ENCODE measurements around the gene ESAM. TPM values are rescaled to one million over a fixed set of nuclear protein-coding genes. Genes with fewer than 3 reads are reported as not detected.

The ESAM gene
- total RNA-seq, 1 donor from 2014 or later, result 9.4 TPM

DNA sequence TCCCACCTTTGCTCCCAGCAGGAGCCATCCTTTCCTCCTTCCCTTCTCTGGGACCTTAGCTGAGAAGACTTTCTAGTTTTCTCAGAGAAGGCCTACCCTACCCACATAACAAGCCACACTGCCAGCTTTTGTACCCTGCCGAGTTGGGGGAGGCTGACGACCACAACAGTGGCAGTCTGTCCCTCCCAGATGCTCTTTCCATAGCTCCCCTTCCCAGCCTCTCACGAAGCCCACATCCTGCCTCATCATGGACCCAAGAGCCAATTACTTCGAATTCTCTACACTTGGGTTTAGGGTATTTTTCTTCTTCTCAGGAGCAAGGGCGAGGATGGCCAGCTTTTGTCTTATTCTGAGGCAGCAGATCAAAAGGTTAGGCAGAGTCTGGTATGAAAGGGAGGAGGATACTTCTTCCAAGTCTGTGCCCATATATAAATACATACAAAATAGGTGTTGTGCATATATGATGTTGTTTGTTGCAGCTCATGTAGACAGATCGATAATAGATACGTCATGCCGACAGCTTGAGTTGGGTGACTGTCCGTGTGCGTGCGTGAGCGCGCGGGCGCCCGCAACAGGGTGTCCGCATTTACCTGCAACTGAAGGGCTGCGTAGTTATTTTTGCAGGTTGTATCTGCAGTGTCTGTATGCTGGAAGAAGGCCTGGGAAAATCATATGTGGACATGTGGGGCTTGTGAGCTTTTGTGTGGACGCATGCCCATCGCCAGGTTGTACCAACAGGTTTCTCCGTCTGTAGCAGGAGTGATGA lies 23.2 kb downstream of the ESAM start:
- Histone ChIP-seq H3K4me3 (ENCODE audit: low read length in 3 of 3) (peak overlapping the region in 2 of 3 donors; percentile 51 to 67), H3K9me3 (ENCODE audit: control insufficient read depth in 3 of 3, low read length in 3 of 3) (no peaks in the 10 kb centered on the region), H3K27ac (ENCODE audit: low read depth, low read length) (no peak overlapping the region), H3K4me1 (ENCODE audit: control insufficient read depth in 3 of 3, insufficient read depth in 3 of 3, low read length in 3 of 3) (peaks cover 11 to 16% (median 12%) of the 10 kb centered on the region in 3 donors), H3K9ac (ENCODE audit: low read depth in 1 of 3, low read length in 3 of 3) (no peak overlapping the region), H3K36me3 (ENCODE audit: control insufficient read depth in 3 of 3, insufficient read depth in 3 of 3, low read length in 3 of 3) (no peaks in the 10 kb centered on the region), H3K27me3 (ENCODE audit: control insufficient read depth in 3 of 3, insufficient read depth in 3 of 3, low read length in 3 of 3) (peaks cover 25 to 52% (median 37%) of the 10 kb centered on the region in 3 donors)

DNA sequence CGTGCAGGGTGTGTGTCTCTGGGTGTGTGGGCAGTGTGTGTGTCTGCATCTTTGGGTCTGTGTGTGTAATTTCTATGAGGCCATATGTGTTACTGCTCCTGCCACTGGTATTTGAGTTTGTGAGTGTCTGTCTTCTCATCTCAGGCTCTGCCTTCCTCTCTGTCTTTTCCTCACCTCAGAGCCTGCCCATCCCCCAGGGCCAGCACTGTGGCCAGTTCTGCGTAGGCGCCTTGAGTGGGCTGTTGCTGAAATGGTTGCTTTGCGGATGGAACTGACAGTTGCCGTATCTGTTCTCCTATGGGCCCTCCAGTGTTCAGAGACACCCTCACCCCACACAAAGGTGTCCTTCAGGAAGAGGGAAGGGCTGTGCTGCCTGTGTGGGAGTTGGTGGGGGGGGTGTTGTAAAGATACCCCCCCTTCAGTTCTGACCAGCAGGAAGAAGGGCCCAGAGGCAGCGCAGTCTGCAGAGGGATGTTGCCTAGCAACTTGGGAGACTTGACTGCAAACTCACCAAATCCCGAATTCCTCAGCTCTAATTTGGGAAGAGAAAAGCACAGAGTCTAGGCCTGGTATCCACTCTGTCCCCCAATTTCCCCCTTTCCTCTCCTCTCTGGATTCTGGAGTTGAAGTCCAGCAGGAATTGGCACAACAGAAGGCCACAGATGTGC lies 24.3 kb downstream of the ESAM start:
- Histone ChIP-seq H3K9ac (ENCODE audit: low read depth in 1 of 3, low read length in 3 of 3) (no peak overlapping the region), H3K27ac (ENCODE audit: low read depth, low read length) (no peak overlapping the region), H3K4me1 (ENCODE audit: control insufficient read depth in 3 of 3, insufficient read depth in 3 of 3, low read length in 3 of 3) (peaks cover 11 to 16% (median 12%) of the 10 kb centered on the region in 3 donors), H3K9me3 (ENCODE audit: control insufficient read depth in 3 of 3, low read length in 3 of 3) (no peaks in the 10 kb centered on the region), H3K27me3 (ENCODE audit: control insufficient read depth in 3 of 3, insufficient read depth in 3 of 3, low read length in 3 of 3) (peaks cover 21 to 41% (median 32%) of the 10 kb centered on the region in 3 donors), H3K36me3 (ENCODE audit: control insufficient read depth in 3 of 3, insufficient read depth in 3 of 3, low read length in 3 of 3) (no peaks in the 10 kb centered on the region), H3K4me3 (ENCODE audit: low read length in 3 of 3) (no peak overlapping the region)

DNA sequence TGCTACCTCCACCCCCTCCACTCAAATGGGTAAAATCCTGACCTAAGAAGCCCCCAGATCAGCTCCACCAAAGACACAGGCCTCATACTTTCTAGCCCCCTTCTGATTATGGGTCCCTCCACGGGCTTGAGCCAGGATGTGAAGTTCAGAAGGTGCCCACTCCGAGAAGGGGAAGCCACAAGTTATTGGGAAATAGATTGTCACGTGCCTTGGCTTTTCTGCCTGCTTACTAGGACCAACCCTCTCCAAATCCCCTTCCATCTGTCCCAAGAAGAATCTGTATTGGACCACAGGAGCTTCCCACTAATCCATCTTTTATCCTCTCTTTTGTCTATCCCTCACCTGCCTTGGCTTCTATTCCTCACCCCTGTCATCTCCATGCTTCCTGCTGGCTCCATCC lies 25.4 kb downstream of the ESAM start:
- Histone ChIP-seq H3K4me1 (ENCODE audit: control insufficient read depth in 3 of 3, insufficient read depth in 3 of 3, low read length in 3 of 3) (peaks cover 11 to 16% (median 12%) of the 10 kb centered on the region in 3 donors), H3K27ac (ENCODE audit: low read depth, low read length) (no peak overlapping the region), H3K9me3 (ENCODE audit: control insufficient read depth in 3 of 3, low read length in 3 of 3) (no peaks in the 10 kb centered on the region)

DNA sequence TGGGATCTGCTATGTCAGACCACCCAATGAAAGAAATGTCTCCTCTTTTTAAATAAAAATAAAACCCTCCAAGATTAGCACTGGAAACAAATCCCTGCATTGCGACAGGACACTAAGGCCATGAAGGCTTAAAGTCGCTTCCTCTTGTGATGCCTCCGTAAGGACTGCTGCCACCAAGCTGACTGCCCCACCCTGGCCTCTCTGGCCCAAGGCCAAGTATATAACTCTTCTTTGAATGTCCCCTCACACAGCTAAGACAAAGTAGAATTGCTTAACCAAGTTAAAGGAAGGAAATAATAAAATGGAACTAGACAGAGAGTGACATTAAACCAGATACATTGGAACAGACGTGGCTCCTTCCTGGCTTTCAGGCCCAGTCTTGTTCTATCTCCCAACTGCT lies 29.9 kb downstream of the ESAM start:
- H3K36me3 ChIP-seq (ENCODE audit: control insufficient read depth in 3 of 3, insufficient read depth in 3 of 3, low read length in 3 of 3), result no peaks in the 10 kb centered on the region
- no peak overlapping the region for H3K9ac ChIP-seq (ENCODE audit: low read depth in 1 of 3, low read length in 3 of 3)
- H3K4me1 ChIP-seq (ENCODE audit: control insufficient read depth in 3 of 3, insufficient read depth in 3 of 3, low read length in 3 of 3), result no peaks in the 10 kb centered on the region
- H3K9me3 ChIP-seq (ENCODE audit: control insufficient read depth in 3 of 3, low read length in 3 of 3), result no peaks in the 10 kb centered on the region
- H3K4me3 ChIP-seq (ENCODE audit: low read length in 3 of 3), result no peak overlapping the region
- H3K27ac ChIP-seq (ENCODE audit: low read depth, low read length), result no peak overlapping the region
- H3K27me3 ChIP-seq (ENCODE audit: control insufficient read depth in 3 of 3, insufficient read depth in 3 of 3, low read length in 3 of 3), result peaks cover 0 to under 1% (median 0%) of the 10 kb centered on the region in 3 donors

More for the DNA sequence above, 25.4 kb downstream of the ESAM start:
- Histone ChIP-seq H3K9ac (ENCODE audit: low read depth in 1 of 3, low read length in 3 of 3) (no peak overlapping the region), H3K36me3 (ENCODE audit: control insufficient read depth in 3 of 3, insufficient read depth in 3 of 3, low read length in 3 of 3) (no peaks in the 10 kb centered on the region), H3K4me3 (ENCODE audit: low read length in 3 of 3) (no peak overlapping the region), H3K27me3 (ENCODE audit: control insufficient read depth in 3 of 3, insufficient read depth in 3 of 3, low read length in 3 of 3) (peaks cover 15 to 34% (median 26%) of the 10 kb centered on the region in 3 donors)

DNA sequence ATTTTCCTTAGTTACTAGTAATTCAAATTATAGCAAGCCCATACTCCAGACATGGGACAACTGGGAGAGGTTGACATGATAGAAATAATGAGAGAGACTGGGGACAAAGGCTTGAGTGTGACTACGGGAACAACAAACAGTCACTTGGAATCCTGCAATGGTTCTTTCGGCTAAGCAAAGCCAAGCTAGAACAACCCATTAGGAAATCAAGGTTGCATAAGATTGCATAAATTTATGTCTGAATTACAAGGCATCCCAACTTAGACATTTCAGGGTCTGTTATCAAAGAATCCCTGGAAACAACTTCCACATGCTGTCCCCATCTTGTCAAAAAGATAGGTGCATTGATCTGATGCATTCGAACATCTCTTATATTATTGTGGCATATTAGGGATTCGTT lies 32.5 kb downstream of the ESAM start:
- Histone ChIP-seq H3K9me3 (ENCODE audit: control insufficient read depth in 3 of 3, low read length in 3 of 3) (no peaks in the 10 kb centered on the region), H3K4me3 (ENCODE audit: low read length in 3 of 3) (no peak overlapping the region), H3K36me3 (ENCODE audit: control insufficient read depth in 3 of 3, insufficient read depth in 3 of 3, low read length in 3 of 3) (no peaks in the 10 kb centered on the region), H3K9ac (ENCODE audit: low read depth in 1 of 3, low read length in 3 of 3) (no peak overlapping the region), H3K4me1 (ENCODE audit: control insufficient read depth in 3 of 3, insufficient read depth in 3 of 3, low read length in 3 of 3) (peaks cover 4 to 12% (median 9%) of the 10 kb centered on the region in 3 donors), H3K27me3 (ENCODE audit: control insufficient read depth in 3 of 3, insufficient read depth in 3 of 3, low read length in 3 of 3) (peaks cover 0 to 8% (median 4%) of the 10 kb centered on the region in 3 donors), H3K27ac (ENCODE audit: low read depth, low read length) (no peak overlapping the region)

DNA sequence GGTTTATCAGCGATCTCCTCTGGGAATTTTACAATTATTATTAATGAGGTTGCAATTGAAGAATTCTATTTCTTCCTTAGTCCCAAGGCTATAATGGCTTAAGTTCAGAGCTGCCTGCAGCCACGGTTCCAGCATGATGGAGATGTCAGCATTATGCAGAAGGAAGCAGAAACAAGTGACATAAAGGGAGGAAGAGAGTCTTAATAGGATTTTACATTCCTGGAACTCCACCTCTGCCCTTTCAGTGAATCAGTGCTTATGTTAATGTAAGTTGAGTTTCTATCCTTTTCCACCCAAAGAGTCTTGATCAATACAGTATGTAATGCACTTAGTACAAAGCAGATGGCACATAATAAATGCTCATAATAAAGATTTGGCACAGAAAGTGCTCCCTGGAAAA lies 34.0 kb downstream of the ESAM start:
- Histone ChIP-seq H3K4me3 (ENCODE audit: low read length in 3 of 3) (no peak overlapping the region), H3K36me3 (ENCODE audit: control insufficient read depth in 3 of 3, insufficient read depth in 3 of 3, low read length in 3 of 3) (no peaks in the 10 kb centered on the region), H3K27ac (ENCODE audit: low read depth, low read length) (no peak overlapping the region), H3K9me3 (ENCODE audit: control insufficient read depth in 3 of 3, low read length in 3 of 3) (no peaks in the 10 kb centered on the region), H3K27me3 (ENCODE audit: control insufficient read depth in 3 of 3, insufficient read depth in 3 of 3, low read length in 3 of 3) (peaks cover 7 to 14% (median 13%) of the 10 kb centered on the region in 3 donors), H3K9ac (ENCODE audit: low read depth in 1 of 3, low read length in 3 of 3) (no peak overlapping the region), H3K4me1 (ENCODE audit: control insufficient read depth in 3 of 3, insufficient read depth in 3 of 3, low read length in 3 of 3) (peaks cover 4 to 12% (median 9%) of the 10 kb centered on the region in 3 donors)

DNA sequence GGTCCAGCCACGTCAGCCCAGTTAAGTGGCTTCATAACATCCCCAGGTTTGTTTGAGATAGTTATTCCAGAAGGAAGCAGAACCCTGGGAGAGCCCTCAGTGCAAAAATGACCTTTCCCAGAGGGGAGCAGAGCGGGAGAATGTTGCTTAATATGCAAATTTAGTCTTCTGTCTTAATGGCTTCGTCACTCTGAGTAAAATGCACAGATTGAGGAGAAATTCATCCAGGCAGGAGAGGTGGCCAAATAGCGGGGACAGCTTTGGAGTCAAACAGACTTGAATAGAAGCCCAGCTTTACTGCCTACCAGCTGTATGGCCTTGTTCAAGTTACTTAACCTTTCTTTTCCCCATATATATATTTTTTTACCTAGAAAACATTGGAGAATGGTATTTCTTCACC lies 34.6 kb downstream of the ESAM start:
- H3K27ac ChIP-seq (ENCODE audit: low read depth, low read length), result no peak overlapping the region

DNA sequence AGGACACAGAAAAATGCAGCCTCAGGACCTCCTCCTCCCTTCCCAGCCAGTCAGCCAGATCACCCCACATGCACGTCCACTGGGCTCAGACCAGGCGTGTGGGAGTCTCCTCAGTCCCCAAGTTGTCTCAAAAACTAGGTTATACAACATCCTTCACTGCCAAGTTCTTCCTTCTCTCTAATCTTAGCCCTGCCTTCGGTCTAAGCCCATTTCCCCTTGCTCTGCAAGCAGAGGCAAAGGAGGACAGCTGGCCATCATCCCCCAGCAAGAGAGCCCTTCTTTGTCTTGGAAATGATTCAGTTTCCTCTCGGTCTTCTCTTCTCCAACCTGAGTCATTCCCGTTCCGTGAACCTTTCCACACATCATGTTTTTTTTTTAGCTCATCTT lies 36.4 kb downstream of the ESAM start:
- Histone ChIP-seq H3K27me3 (ENCODE audit: control insufficient read depth in 3 of 3, insufficient read depth in 3 of 3, low read length in 3 of 3) (peaks cover 17 to 31% (median 30%) of the 10 kb centered on the region in 3 donors), H3K9ac (ENCODE audit: low read depth in 1 of 3, low read length in 3 of 3) (no peak overlapping the region), H3K27ac (ENCODE audit: low read depth, low read length) (peak overlapping the region; percentile 19), H3K4me1 (ENCODE audit: control insufficient read depth in 3 of 3, insufficient read depth in 3 of 3, low read length in 3 of 3) (peaks cover 4 to 14% (median 9%) of the 10 kb centered on the region in 3 donors), H3K4me3 (ENCODE audit: low read length in 3 of 3) (peak overlapping the region in 1 of 3 donors; percentile 15), H3K36me3 (ENCODE audit: control insufficient read depth in 3 of 3, insufficient read depth in 3 of 3, low read length in 3 of 3) (no peaks in the 10 kb centered on the region), H3K9me3 (ENCODE audit: control insufficient read depth in 3 of 3, low read length in 3 of 3) (no peaks in the 10 kb centered on the region)

More for the DNA sequence above, 34.6 kb downstream of the ESAM start:
- H3K4me1 ChIP-seq (ENCODE audit: control insufficient read depth in 3 of 3, insufficient read depth in 3 of 3, low read length in 3 of 3), result peaks cover 4 to 12% (median 9%) of the 10 kb centered on the region in 3 donors
- no peaks in the 10 kb centered on the region for H3K9me3 ChIP-seq (ENCODE audit: control insufficient read depth in 3 of 3, low read length in 3 of 3)
- peaks cover 11 to 19% (median 17%) of the 10 kb centered on the region in 3 donors for H3K27me3 ChIP-seq (ENCODE audit: control insufficient read depth in 3 of 3, insufficient read depth in 3 of 3, low read length in 3 of 3)
- no peaks in the 10 kb centered on the region for H3K36me3 ChIP-seq (ENCODE audit: control insufficient read depth in 3 of 3, insufficient read depth in 3 of 3, low read length in 3 of 3)
- H3K4me3 ChIP-seq (ENCODE audit: low read length in 3 of 3), result no peak overlapping the region
- no peak overlapping the region for H3K9ac ChIP-seq (ENCODE audit: low read depth in 1 of 3, low read length in 3 of 3)

DNA sequence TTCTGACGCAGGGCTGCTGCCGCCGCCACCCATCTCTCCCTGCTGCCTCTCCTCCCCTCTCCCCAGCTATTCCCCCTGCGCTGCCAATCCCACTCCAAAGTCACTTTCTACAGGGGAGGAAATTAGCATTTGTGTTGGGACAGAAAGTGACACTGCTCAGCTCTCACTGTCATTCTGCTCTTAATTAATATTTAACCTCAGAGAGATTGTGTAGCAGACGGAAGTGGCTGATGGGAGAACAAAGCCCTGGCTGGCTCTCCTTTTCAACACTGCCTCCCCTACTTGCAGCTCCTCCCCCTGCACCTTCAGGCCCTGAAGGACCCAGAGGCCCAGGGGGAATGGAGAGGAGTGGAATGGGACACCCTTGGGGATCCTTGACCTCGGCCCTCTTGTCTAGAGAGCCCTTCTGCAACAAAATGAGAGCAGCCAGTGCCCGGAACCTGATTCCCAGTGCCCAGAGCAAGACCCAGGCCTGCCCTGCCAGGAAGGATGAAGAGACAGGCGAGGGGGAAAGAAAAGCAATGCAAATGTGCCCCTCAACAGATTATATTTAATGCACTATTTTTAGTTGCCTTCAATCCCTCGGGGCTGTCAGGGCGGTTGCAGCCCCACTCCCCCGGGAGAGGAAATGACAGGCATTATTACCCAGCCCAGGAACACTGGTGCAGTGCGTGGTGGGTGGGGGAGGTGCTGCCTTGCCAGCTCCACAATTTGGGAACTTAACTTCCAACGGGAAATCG lies 36.9 kb downstream of the ESAM start:
- peaks cover 17 to 34% (median 32%) of the 10 kb centered on the region in 3 donors for H3K27me3 ChIP-seq (ENCODE audit: control insufficient read depth in 3 of 3, insufficient read depth in 3 of 3, low read length in 3 of 3)
- peak overlapping the region; percentile 19 for H3K27ac ChIP-seq (ENCODE audit: low read depth, low read length)
- peak overlapping the region in 1 of 3 donors; percentile 15 for H3K4me3 ChIP-seq (ENCODE audit: low read length in 3 of 3)
- H3K36me3 ChIP-seq (ENCODE audit: control insufficient read depth in 3 of 3, insufficient read depth in 3 of 3, low read length in 3 of 3), result no peaks in the 10 kb centered on the region
- H3K4me1 ChIP-seq (ENCODE audit: control insufficient read depth in 3 of 3, insufficient read depth in 3 of 3, low read length in 3 of 3), result peaks cover 4 to 14% (median 9%) of the 10 kb centered on the region in 3 donors
- no peaks in the 10 kb centered on the region for H3K9me3 ChIP-seq (ENCODE audit: control insufficient read depth in 3 of 3, low read length in 3 of 3)
- no peak overlapping the region for H3K9ac ChIP-seq (ENCODE audit: low read depth in 1 of 3, low read length in 3 of 3)

All from skeletal muscle tissue (tissue), 4 donors.